DOHH2 (cell line): ENCODE measurements around the gene FTO.

Source experiments
- CTCF ChIP-seq: fragments of 200-600 bp; sonication (generic); IDR thresholded peaks from one replicate; pipeline ENCODE4 v1.5.1; 2014; ENCODE audit warnings: antibody characterized with exemption, mild to moderate bottlenecking, low read depth, low read length; ENCODE audit not compliant: poor library complexity, severe bottlenecking
- EZH2phosphoT487 ChIP-seq: fragments of 200-600 bp; sonication (generic); IDR thresholded peaks from 2 replicates; pipeline ENCODE4 v1.6.1; 2017; ENCODE audit warnings: borderline replicate concordance, mild to moderate bottlenecking, antibody characterized with exemption, low read length, moderate library complexity, mixed read lengths

DNA sequence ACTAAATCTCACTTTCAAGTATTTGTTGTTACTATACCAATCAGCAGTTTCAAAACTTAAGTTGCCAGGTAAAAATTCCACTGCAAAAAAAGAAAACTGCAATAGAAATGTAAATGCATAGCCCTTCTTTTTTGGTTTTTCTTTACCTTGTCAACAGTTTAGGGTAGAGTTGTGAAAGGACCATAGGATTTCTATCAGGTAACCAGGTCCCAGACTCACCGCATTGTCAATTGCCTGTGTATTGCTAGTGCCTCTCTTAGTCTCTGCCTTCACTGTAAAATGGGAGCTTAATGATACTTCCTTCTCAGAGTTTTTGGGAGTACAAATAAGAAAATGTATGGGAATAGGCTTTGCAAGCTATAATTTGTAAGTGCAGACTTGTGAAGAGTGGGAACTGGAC is 145.0 kb downstream of the FTO start:
- TF ChIP-seq CTCF, result no peak
- no peak for TF ChIP-seq EZH2phosphoT487
